Smooth muscle cell (in vitro differentiated cells): ENCODE data around the gene EPN2. TPM values are rescaled to one million over a fixed set of nuclear protein-coding genes. Genes with fewer than 3 reads are reported as not detected.
"Not testable (repeated sequence)": the region's sequence is repeated elsewhere in the genome, so short reads cannot be mapped to it uniquely, and the experiment has no call there.

ENCODE experiments used
- DNase-seq: peaks from one replicate; lab custom pipeline; 2025; ENCODE audit not compliant: unreplicated experiment; lab: John Stamatoyannopoulos, UW
- H2AFZ ChIP-seq: fragments of 200-600 bp; sonication (generic); 2 replicates; pipeline ENCODE4 v1.6.0; 2016; ENCODE audit warnings: antibody characterized with exemption, low read depth, mild to moderate bottlenecking
- H3F3A ChIP-seq: fragments of 200-600 bp; sonication (generic); 2 replicates; pipeline ENCODE4 v1.6.0; 2017; ENCODE audit warnings: antibody characterized with exemption, low read depth
- H3K27ac ChIP-seq: fragments of 200-600 bp; sonication (generic); 2 replicates; pipeline ENCODE4 v1.5.1; 2016; ENCODE audit warnings: low read depth, mild to moderate bottlenecking
- H3K27me3 ChIP-seq: fragments of 200-600 bp; sonication (generic); 2 replicates; pipeline ENCODE4 v1.6.1; 2016; ENCODE audit warnings: low read depth, mild to moderate bottlenecking
- H3K36me3 ChIP-seq: fragments of 200-600 bp; sonication (generic); 2 replicates; pipeline ENCODE4 v1.5.1; 2016; ENCODE audit warnings: low read depth
- H3K4me1 ChIP-seq: fragments of 200-600 bp; sonication (generic); 2 replicates; pipeline ENCODE4 v1.5.1; 2016; ENCODE audit warnings: low read depth
- H3K4me2 ChIP-seq: fragments of 200-600 bp; sonication (generic); 2 replicates; pipeline ENCODE4 v1.6.0; 2016; ENCODE audit warnings: mild to moderate bottlenecking
- H3K4me3 ChIP-seq: fragments of 200-600 bp; sonication (generic); 2 replicates; pipeline ENCODE4 v1.5.1; 2016; ENCODE audit warnings: mild to moderate bottlenecking
- H3K79me2 ChIP-seq: fragments of 200-600 bp; sonication (generic); 2 replicates; pipeline ENCODE4 v1.6.0; 2016; ENCODE audit warnings: low read depth, mild to moderate bottlenecking
- H3K9ac ChIP-seq: fragments of 200-600 bp; sonication (generic); 2 replicates; pipeline ENCODE4 v1.6.0; 2016; ENCODE audit warnings: low read depth
- H3K9me3 ChIP-seq: fragments of 200-600 bp; sonication (generic); replicated peaks from 2 replicates; pipeline ENCODE4 v1.5.1; 2016; ENCODE audit warnings: low read depth
- H4K20me1 ChIP-seq: fragments of 200-600 bp; sonication (generic); 2 replicates; pipeline ENCODE4 v1.6.0; 2016; ENCODE audit warnings: low read depth
- WGBS: methylation state at CpG from one replicate; pipeline ENCODE4 v1.1.7; 2016; ENCODE audit warnings: low lambda C conversion rate; 5-methylcytosine and 5-hydroxymethylcytosine counted together
- polyA plus RNA-seq: library from polyadenylated mRNA; unstranded; fragments of >200 nt; fragmentation: Nextera tagmentation; extraction: Ambion mirVana; gene quantifications from 2 replicates; pipeline ENCODE4 v1.2.1, GENCODE V29; 2016
- total RNA-seq: library from RNA; depleted of rRNA; stranded (reverse); fragments of >200 nt; gene quantifications from 2 replicates; pipeline ENCODE4 v1.2.3, GENCODE V29; 2014

The EPN2 gene
- total RNA-seq (27.6 and 35.4 TPM in 2 replicates), polyA plus RNA-seq (46.7 and 61.2 TPM in 2 replicates)

DNA sequence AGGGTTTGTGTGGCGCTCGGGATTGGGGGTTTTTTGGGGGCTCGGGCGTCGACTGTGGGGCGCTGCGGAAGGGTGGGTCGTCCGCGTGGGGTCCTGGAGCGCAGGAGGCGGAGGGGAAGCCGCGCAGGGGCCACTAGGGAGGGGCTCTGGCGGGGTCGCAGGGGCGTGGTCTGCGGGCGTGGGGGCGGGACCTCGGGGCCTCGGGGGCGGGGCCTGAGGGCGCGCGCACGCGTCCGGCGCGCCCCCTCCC lies at the start of gene EPN2:
Gene EPN2, plus strand, starts transcription at position 228 of the 250 bp plus-strand sequence. CDS start 45,754 bp downstream, outside the sequence.
- Histone ChIP-seq H3K79me2 (peaks cover 46% of the 10 kb centered on the region), H2AFZ (peak within 1 kb of the TSS; percentile 28), H3K27ac (peak within 1 kb of the TSS; percentile 48), H3K9ac (peak within 1 kb of the TSS; percentile 85), H3K4me3 (peak within 1 kb of the TSS; percentile 87), H3K4me2 (peak within 1 kb of the TSS; percentile 94), H4K20me1 (peaks cover 37% of the 10 kb centered on the region)
- not testable (repeated sequence) for H3K36me3 ChIP-seq, H3K9me3 ChIP-seq, DNase-seq, H3K27me3 ChIP-seq, H3F3A ChIP-seq, H3K4me1 ChIP-seq
- no CpG with 5 or more reads among the region's 31 CpGs for WGBS

DNA sequence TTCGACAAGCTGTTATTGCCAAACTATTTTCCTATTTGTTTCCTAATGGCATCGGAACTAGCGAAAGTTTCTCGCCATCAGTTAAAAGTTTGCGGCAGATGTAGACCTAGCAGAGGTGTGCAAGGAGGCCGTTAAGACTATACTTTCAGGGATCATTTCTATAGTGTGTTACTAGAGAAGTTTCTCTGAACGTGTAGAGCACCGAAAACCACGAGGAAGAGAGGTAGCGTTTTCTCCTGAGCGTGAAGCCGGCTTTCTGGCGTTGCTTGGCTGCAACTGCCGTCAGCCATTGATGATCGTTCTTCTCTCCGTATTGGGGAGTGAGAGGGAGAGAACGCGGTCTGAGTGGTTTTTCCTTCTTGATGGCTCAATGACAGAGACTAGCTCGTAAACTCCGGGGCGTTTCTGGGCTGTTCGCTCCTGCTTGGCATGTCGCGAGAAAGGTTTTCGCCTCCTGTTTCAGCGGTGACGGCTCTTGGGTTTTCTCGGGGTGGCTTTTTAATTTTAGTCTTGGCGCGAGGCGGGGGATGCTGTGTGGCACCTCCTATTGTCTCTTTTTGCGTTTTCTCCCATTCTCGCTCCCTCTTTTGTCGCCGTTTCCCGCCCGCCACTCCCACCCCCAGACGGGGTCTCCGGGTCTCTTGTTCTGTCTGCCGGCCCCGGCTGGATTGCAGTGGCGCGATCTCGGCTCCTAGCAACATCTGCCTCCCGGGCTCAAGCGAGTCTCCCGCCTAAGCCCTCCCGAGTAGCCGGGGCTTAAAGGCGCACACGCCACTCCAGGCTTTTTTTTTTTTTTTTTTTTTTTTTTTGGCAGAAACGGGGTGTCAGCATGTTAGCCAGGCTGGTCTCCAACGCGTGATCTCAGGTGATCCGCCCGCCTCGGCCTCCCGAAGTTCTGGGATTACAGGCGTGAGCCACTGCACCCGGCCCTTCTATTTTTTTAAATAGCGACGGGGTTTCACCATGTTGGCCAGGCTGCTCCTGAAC lies 49.0 kb upstream of the EPN2 start:
- H3K36me3 ChIP-seq, H4K20me1 ChIP-seq, DNase-seq, H3K4me2 ChIP-seq, H3K9me3 ChIP-seq, H2AFZ ChIP-seq, H3K79me2 ChIP-seq, H3K9ac ChIP-seq, H3F3A ChIP-seq, H3K27ac ChIP-seq, H3K27me3 ChIP-seq, H3K4me3 ChIP-seq, H3K4me1 ChIP-seq: not testable (repeated sequence)
- 0% methylated on average over 10 of the region's 62 CpGs for WGBS

DNA sequence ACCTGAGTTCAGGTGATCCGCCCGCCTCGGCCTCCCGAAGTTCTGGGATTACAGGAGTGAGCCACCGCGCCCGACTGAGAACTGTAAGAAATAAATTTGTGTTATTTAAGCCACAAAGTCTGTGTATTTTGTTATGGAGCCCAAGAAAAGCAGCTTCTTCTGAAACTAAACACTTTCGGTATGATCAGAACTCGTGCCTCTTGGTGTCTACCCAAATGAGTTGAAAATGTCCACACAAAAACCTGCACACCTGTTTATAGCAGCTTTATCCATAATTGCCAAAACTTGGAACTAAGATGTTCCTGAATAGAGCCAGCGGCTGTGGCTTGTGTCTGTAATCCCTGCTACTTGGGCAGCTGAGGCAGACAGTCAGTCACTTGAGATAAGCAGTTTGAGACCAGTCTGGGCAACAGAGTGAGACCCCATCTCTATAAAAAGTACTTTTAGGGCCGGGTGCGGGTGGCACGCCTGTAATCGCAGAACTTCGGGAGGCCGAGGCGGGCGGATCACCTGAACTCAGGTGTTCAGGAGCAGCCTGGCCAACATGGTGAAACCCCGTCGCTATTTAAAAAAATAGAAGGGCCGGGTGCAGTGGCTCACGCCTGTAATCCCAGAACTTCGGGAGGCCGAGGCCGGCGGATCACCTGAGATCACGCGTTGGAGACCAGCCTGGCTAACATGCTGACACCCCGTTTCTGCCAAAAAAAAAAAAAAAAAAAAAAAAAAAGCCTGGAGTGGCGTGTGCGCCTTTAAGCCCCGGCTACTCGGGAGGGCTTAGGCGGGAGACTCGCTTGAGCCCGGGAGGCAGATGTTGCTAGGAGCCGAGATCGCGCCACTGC lies 48.1 kb upstream of the EPN2 start:
- H3K27ac ChIP-seq, H3K4me1 ChIP-seq, H3K4me2 ChIP-seq, H3K36me3 ChIP-seq, DNase-seq, H3K4me3 ChIP-seq, H3F3A ChIP-seq, H3K9ac ChIP-seq, H3K27me3 ChIP-seq, H2AFZ ChIP-seq, H3K79me2 ChIP-seq, H4K20me1 ChIP-seq, H3K9me3 ChIP-seq: not testable (repeated sequence)
- no CpG with 5 or more reads among the region's 39 CpGs for WGBS

DNA sequence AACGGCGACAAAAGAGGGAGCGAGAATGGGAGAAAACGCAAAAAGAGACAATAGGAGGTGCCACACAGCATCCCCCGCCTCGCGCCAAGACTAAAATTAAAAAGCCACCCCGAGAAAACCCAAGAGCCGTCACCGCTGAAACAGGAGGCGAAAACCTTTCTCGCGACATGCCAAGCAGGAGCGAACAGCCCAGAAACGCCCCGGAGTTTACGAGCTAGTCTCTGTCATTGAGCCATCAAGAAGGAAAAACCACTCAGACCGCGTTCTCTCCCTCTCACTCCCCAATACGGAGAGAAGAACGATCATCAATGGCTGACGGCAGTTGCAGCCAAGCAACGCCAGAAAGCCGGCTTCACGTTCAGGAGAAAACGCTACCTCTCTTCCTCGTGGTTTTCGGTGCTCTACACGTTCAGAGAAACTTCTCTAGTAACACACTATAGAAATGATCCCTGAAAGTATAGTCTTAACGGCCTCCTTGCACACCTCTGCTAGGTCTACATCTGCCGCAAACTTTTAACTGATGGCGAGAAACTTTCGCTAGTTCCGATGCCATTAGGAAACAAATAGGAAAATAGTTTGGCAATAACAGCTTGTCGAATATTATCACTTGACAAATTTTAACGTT lies 47.3 kb upstream of the EPN2 start:
- not testable (repeated sequence) for H3K9me3 ChIP-seq, H4K20me1 ChIP-seq, H2AFZ ChIP-seq, H3K4me3 ChIP-seq, H3K79me2 ChIP-seq, H3K27ac ChIP-seq, H3K9ac ChIP-seq, DNase-seq, H3K27me3 ChIP-seq, H3K4me2 ChIP-seq, H3K4me1 ChIP-seq, H3K36me3 ChIP-seq, H3F3A ChIP-seq
- no CpG with 5 or more reads among the region's 36 CpGs for WGBS

DNA sequence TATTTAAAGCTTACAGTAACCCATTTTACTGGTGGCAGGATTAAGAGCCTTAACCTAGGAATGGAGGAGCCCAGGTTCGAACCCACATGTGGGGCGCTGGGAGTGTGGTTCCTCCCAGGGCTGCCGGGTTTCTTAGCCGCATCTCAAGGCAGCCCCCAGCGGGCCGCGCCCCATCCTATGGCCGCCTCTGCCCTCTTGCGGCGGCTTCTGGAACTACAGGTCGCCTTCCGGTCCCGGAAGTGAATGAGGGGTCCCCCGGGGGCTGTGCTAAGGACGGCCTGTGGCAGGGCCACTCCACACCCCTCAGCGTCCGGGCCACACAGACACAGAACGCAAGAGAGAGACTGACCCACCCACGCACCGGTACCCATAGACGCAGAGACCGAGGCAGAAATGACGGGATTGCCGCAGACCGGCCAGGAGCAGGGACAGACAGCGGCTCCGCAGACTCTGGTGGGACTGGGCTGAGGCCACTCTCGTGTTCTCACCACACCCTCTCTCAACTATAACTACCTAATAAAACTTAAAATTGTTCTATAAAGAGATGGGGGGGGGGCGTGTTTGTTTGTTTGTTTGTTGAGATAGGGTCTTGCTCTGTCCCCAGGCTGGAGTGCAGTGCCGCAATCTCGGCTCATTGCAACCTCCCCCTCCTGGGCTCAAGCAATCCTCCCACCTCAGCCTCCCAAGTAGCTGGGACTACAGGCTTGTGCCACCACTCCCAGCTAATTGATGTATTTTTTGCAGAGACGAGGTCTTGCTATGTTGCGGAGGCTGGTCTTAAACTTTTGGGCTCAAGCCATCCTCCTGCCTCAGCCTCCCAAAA lies 40.6 kb upstream of the EPN2 start:
- not testable (repeated sequence) for H3K79me2 ChIP-seq, H3F3A ChIP-seq, H3K4me2 ChIP-seq, H4K20me1 ChIP-seq, H3K9me3 ChIP-seq, H3K9ac ChIP-seq, H3K4me1 ChIP-seq, H3K27ac ChIP-seq, H3K27me3 ChIP-seq, H2AFZ ChIP-seq, H3K36me3 ChIP-seq, DNase-seq
- H3K4me3 ChIP-seq = peak overlapping the region; percentile 34
- 8% methylated on average over 13 of the region's 33 CpGs for WGBS

DNA sequence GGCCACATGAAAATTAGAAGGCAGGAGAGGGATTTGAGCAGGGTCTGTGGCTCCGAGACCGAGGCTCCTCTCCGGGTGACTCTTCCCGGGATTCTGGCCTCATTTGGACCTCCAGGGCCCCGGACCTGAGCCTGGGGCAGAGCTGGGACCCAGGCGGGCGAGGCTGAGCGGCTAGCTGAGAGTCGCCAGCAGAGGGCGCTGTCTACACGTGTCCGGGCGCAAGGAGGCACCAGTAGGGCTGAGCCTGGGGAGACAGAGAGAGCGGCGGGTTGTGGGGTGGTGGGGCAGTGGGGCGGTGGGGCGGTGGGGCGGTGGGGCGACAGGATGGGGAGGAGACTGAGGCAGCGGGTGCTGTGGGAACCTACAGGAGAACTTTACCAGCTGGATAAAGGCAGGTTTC lies 34.7 kb upstream of the EPN2 start:
- H3K4me2 ChIP-seq, H3F3A ChIP-seq, H3K9me3 ChIP-seq, H3K36me3 ChIP-seq, H3K27me3 ChIP-seq, H3K9ac ChIP-seq, H3K4me1 ChIP-seq, H4K20me1 ChIP-seq, H2AFZ ChIP-seq, H3K79me2 ChIP-seq, H3K27ac ChIP-seq, DNase-seq, H3K4me3 ChIP-seq: not testable (repeated sequence)
- WGBS = no CpG with 5 or more reads among the region's 20 CpGs

DNA sequence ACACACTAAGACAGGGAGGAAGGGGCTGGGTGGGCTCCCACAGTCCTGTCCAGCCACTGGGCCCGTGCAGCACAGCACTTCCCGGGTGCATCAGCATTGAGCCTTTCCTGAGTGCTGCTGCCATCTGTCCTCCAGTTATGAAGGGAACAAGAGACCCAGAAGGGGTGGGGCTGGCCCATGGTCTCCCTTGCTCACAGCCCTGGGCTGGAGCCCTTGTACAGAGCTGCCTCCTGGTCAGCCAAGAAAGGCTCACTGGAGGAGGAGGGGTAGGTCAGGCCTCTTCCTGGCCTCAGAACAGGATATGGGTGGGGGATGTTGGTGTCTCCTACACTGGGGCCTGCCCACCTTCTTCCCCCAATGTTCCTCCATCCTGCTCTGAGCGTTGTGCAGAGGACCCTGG lies 33.7 kb upstream of the EPN2 start:
- H3K9ac ChIP-seq, H3F3A ChIP-seq, H3K79me2 ChIP-seq, DNase-seq, H3K4me3 ChIP-seq, H2AFZ ChIP-seq, H4K20me1 ChIP-seq, H3K9me3 ChIP-seq, H3K36me3 ChIP-seq, H3K4me1 ChIP-seq, H3K4me2 ChIP-seq, H3K27me3 ChIP-seq, H3K27ac ChIP-seq: not testable (repeated sequence)
- WGBS = no CpG with 5 or more reads among the region's 3 CpGs
